Stimulated activated naive CD8-positive, alpha-beta T cell treated with anti-CD3 and anti-CD28 coated beads, Interleukin-15, amount 100 ng/mL, for 72 hours (primary cell): ENCODE measurements around the gene MMP12.
"Not testable (repeated sequence)": the region's sequence is repeated elsewhere in the genome, so short reads cannot be mapped to it uniquely, and the experiment has no call there.

Experiments
- ATAC-seq: fragments of 150-1000 bp; cut with Tn5 transposase; 2 replicates; pipeline ENCODE4 v1.10.0; 2021; ENCODE audit warnings: mild to moderate bottlenecking, moderate library complexity
- DNase-seq, 2 donors: peaks; one replicate each; pipeline ENCODE4 v3.0.0; 2021 to 2022
- H3K27ac Mint-ChIP-seq, 2 donors: one replicate each; pipeline ENCODE4 v1.8.0; 2022; ENCODE audit warnings: mild to moderate bottlenecking in 2 of 2, mixed read lengths in 2 of 2, moderate library complexity in 2 of 2
- H3K27me3 Mint-ChIP-seq: one replicate; pipeline ENCODE4 v1.8.0; 2022; ENCODE audit warnings: mixed read lengths
- H3K4me1 Mint-ChIP-seq: one replicate; pipeline ENCODE4 v1.8.0; 2022; ENCODE audit warnings: mild to moderate bottlenecking, mixed read lengths
- H3K4me3 Mint-ChIP-seq, 2 donors: one replicate each; pipeline ENCODE4 v1.8.0; 2022; ENCODE audit warnings: mild to moderate bottlenecking in 2 of 2, mixed read lengths in 2 of 2, moderate library complexity in 1 of 2
- H3K9me3 Mint-ChIP-seq, 2 donors: one replicate each; pipeline ENCODE4 v1.8.0; 2022; ENCODE audit warnings: mixed read lengths in 2 of 2

The MMP12 gene

GRCh38 chr11:102878595-102878994 lies 3.8 kb upstream of the MMP12 start:
- Mint-ChIP-seq H3K27me3 (peaks cover 9% of the 10 kb centered on the region), H3K27ac (no peak overlapping the region), H3K4me3 (no peak overlapping the region), H3K4me1 (peaks cover 7% of the 10 kb centered on the region), H3K9me3 (no peaks in the 10 kb centered on the region)
- ATAC-seq (no peak), DNase-seq (no peak)

DNA sequence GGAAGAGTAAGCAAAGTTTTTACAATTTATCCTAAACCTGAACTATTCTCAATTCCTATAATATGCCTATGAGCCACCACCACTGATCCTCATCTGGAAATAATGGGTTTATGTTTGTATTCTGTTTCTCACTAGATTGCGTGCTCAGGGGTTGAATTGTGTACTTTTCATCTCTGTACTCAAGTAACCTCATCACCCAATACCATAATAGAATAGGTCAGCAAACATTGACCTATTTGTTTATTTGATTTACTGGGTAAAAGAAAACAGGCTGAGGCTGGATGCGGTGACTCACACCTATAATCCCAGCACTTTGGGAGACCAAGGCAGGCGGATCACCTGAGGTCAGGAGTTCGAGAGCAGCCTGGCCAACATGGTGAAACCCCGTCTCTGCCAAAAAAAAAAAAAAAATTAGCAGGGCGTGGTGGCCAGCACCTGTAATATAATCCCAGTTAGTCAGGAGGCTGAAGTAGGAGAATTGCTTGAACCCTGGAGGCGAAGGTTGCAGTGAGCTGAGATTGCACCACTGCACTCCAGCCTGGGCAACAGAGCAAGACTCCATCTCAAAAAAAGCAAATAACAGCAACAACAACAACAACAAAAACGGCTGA lies 5.3 kb downstream of the MMP12 start:
- not testable (repeated sequence) for H3K9me3 Mint-ChIP-seq

GRCh38 chr11:102868339-102868738 lies 6.4 kb downstream of the MMP12 start:
- DNase-seq (no peak), ATAC-seq (no peak)
- no peaks in the 10 kb centered on the region for H3K9me3 Mint-ChIP-seq
- H3K27me3 Mint-ChIP-seq: no peaks in the 10 kb centered on the region
- no peak overlapping the region for H3K4me3 Mint-ChIP-seq
- no peaks in the 10 kb centered on the region for H3K4me1 Mint-ChIP-seq
- no peak overlapping the region for H3K27ac Mint-ChIP-seq

More for the DNA sequence above, 5.3 kb downstream of the MMP12 start:
- not testable (repeated sequence) for H3K27ac Mint-ChIP-seq, H3K27me3 Mint-ChIP-seq, H3K4me3 Mint-ChIP-seq, DNase-seq, H3K4me1 Mint-ChIP-seq, ATAC-seq

DNA sequence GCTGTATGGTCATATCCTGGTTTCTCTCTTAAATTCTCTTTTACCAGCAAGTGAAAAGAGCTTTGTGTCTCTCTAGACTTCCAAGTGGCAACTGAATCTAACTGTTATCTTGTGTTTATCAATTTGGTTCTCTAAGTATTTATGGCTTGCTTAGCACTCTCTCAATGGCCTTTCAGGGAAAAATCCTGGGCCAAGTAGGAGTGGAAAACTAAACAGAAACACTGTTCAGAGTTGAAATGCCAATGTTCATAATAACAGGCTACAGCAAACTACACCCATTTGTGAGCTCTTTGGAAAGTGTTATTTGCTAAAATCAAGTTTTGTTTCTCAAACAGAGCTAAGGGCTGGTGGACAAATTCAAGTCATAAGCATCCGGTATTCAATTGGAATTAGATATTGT lies 10.1 kb downstream of the MMP12 start:
- Mint-ChIP-seq H3K4me3 (no peak overlapping the region), H3K4me1 (no peaks in the 10 kb centered on the region), H3K27ac (peak overlapping the region in 1 of 2 donors; percentile 54), H3K27me3 (no peaks in the 10 kb centered on the region), H3K9me3 (no peaks in the 10 kb centered on the region)
- ATAC-seq (no peak), DNase-seq (no peak)

- Mint-ChIP-seq H3K27ac (no peak overlapping the region), H3K4me1 (no peaks in the 10 kb centered on the region), H3K27me3 (peaks cover 13% of the 10 kb centered on the region), H3K4me3 (no peak overlapping the region), H3K9me3 (no peaks in the 10 kb centered on the region)
- DNase-seq (no peak), ATAC-seq (no peak)
These were observed 20.8 kb downstream of the MMP12 start for GRCh38 chr11:102853956-102854355.

GRCh38 chr11:102853055-102853454 lies 21.7 kb downstream of the MMP12 start:
- Mint-ChIP-seq H3K9me3 (no peaks in the 10 kb centered on the region), H3K27me3 (peaks cover 13% of the 10 kb centered on the region), H3K4me1 (no peaks in the 10 kb centered on the region), H3K27ac (no peak overlapping the region), H3K4me3 (no peak overlapping the region)
- DNase-seq (no peak), ATAC-seq (no peak)

DNA sequence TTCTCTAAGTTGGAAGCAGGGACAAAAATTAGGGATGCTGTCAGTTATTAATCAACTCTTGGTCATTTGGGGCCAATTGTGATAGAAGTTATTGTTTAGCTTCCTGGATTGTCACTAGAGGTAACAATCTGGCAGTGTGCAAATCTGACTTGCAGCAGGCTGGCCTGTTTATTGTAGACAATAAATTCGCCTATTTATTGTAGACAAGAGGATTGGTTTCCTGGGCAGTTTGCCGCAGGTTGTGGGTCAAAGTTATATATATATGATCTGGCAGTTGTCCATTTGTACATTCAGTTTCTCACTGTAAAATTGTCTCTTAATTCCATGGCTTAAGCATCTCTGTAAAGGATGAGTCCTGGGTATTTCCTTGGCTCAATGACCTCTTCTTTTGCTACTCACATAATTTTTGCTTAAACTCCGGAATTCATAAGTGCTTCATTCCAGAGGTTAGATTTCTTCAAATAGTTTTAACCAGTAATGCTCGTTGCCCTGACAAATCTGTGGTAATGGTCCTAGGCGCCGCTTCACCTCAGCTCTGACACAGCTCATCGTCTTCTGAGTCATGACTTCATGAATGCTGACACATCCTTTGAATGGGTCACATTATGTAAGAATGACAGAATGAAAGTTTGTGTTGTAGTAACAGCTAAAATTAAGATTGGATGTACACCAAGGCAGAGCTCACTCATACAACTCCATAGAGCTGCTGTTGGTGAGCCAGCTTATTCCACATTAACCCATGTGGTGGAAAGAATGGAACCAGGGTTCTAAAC lies 23.6 kb downstream of the MMP12 start:
- H3K27ac Mint-ChIP-seq: no peak overlapping the region
- ATAC-seq (no peak), DNase-seq (no peak)
- H3K27me3 Mint-ChIP-seq: peaks cover 20% of the 10 kb centered on the region
- H3K4me1 Mint-ChIP-seq: no peaks in the 10 kb centered on the region
- no peaks in the 10 kb centered on the region for H3K9me3 Mint-ChIP-seq
- H3K4me3 Mint-ChIP-seq: no peak overlapping the region

- no peak overlapping the region for H3K27ac Mint-ChIP-seq
- H3K4me1 Mint-ChIP-seq: no peaks in the 10 kb centered on the region
- H3K9me3 Mint-ChIP-seq: no peaks in the 10 kb centered on the region
- no peak for DNase-seq
- peaks cover 20% of the 10 kb centered on the region for H3K27me3 Mint-ChIP-seq
- no peak overlapping the region for H3K4me3 Mint-ChIP-seq
- ATAC-seq: no peak
These were observed 25.5 kb downstream of the MMP12 start for GRCh38 chr11:102849311-102849710.

- DNase-seq: no peak
- no peak for ATAC-seq
- H3K4me1 Mint-ChIP-seq: no peaks in the 10 kb centered on the region
- no peak overlapping the region for H3K27ac Mint-ChIP-seq
- no peaks in the 10 kb centered on the region for H3K9me3 Mint-ChIP-seq
- H3K4me3 Mint-ChIP-seq: no peak overlapping the region
- peaks cover 14% of the 10 kb centered on the region for H3K27me3 Mint-ChIP-seq
These were observed 28.5 kb downstream of the MMP12 start for GRCh38 chr11:102846292-102846691.

GRCh38 chr11:102843489-102843888 lies 31.3 kb downstream of the MMP12 start, which contains the start of gene MMP3:
TSS of gene MMP3 (minus strand) at chr11:102843609. CDS start at chr11:102843546, 63 bp downstream.
- H3K4me1 Mint-ChIP-seq: no peaks in the 10 kb centered on the region
- ATAC-seq (no peak), DNase-seq (no peak)
- no peaks in the 10 kb centered on the region for H3K9me3 Mint-ChIP-seq
- H3K4me3 Mint-ChIP-seq: no peak within 1 kb of the TSS
- no peak within 1 kb of the TSS for H3K27ac Mint-ChIP-seq
- H3K27me3 Mint-ChIP-seq: peaks cover 14% of the 10 kb centered on the region

DNA sequence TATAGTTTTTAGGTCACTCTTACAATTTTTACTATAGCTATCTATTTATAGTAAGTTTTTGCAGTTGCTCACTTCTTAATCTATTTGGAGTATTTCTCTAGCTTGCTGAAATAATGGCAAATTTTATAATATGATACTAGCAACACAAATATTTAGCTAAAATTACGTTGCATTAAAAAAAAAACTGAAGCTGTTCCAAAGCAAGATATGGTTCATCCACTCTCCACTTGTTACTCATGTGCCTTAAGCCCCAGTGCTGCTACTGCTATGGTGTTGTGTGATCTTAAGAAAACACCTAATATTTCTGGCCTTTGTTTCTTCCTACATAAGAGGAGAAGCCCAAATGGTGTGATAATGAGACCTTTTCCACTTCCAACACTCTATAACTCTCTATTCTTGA lies 31.9 kb downstream of the MMP12 start:
- H3K4me3 Mint-ChIP-seq: no peak overlapping the region

DNA sequence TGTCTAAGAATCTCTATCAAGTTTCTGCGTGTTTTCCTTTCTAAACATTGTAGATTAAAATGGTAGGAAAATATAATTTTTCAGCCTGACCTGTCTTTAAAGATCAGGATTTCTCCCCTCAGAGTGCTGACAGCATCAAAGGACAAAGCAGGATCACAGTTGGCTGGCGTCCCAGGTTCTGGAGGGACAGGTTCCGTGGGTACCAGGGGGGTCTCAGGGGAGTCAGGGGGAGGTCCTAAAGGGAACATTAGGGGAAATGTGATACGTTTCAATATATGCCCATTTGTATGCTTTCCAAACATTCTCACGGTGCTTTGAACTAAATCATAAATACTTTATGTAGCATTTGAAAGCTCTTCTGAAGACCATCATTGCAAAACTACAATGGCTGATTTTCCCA lies 34.8 kb downstream of the MMP12 start:
- DNase-seq (no peak), ATAC-seq (no peak)
- Mint-ChIP-seq H3K4me3 (no peak overlapping the region), H3K27me3 (peaks cover 7% of the 10 kb centered on the region), H3K9me3 (no peaks in the 10 kb centered on the region), H3K27ac (no peak overlapping the region), H3K4me1 (no peaks in the 10 kb centered on the region)

More for the DNA sequence above, 31.9 kb downstream of the MMP12 start:
- no peaks in the 10 kb centered on the region for H3K9me3 Mint-ChIP-seq
- H3K27me3 Mint-ChIP-seq: peaks cover 14% of the 10 kb centered on the region
- ATAC-seq (no peak), DNase-seq (no peak)
- H3K4me1 Mint-ChIP-seq: no peaks in the 10 kb centered on the region
- no peak overlapping the region for H3K27ac Mint-ChIP-seq

GRCh38 chr11:102837646-102838045 lies 37.1 kb downstream of the MMP12 start:
- Mint-ChIP-seq H3K4me1 (no peaks in the 10 kb centered on the region), H3K27ac (no peak overlapping the region), H3K27me3 (peaks cover 5% of the 10 kb centered on the region), H3K9me3 (no peaks in the 10 kb centered on the region), H3K4me3 (no peak overlapping the region)
- no peak for DNase-seq
- no peak for ATAC-seq

- no peak for ATAC-seq
- peaks cover 10% of the 10 kb centered on the region for H3K27me3 Mint-ChIP-seq
- no peaks in the 10 kb centered on the region for H3K9me3 Mint-ChIP-seq
- no peak for DNase-seq
- no peaks in the 10 kb centered on the region for H3K4me1 Mint-ChIP-seq
- H3K27ac Mint-ChIP-seq: no peak overlapping the region
- H3K4me3 Mint-ChIP-seq: no peak overlapping the region
These were observed 37.6 kb downstream of the MMP12 start for GRCh38 chr11:102837156-102837555.

- Mint-ChIP-seq H3K27me3 (peaks cover 17% of the 10 kb centered on the region), H3K9me3 (no peaks in the 10 kb centered on the region), H3K27ac (no peak overlapping the region), H3K4me3 (no peak overlapping the region), H3K4me1 (no peaks in the 10 kb centered on the region)
- DNase-seq: no peak
- no peak for ATAC-seq
These were observed 38.4 kb downstream of the MMP12 start for GRCh38 chr11:102836290-102836875.

DNA sequence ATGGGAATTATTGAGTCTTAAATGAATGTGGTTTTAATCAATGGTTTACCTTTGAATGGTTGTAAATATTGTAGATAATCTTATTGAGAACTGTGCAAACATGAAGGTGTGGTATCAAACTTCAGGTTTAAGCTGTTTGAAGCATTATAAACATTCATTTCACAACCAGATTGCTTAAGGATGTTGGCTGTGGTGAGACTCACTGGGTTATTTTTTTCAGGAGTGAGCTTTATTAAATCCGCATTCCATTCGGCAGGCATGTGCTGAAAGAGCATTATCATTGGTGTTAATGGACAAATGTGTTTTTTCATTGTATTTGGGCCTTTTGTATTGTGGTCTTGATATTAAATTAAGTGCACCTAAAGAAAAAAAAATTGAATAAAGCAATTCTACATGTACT lies 41.1 kb downstream of the MMP12 start:
- Mint-ChIP-seq H3K27ac (no peak overlapping the region), H3K4me3 (no peak overlapping the region), H3K4me1 (no peaks in the 10 kb centered on the region), H3K27me3 (peaks cover 38% of the 10 kb centered on the region), H3K9me3 (no peaks in the 10 kb centered on the region)
- DNase-seq: no peak
- no peak for ATAC-seq
